C4-2B (cell line): ENCODE measurements around the gene CWF19L2.

ENCODE experiments used
- H3K27ac ChIP-seq: fragments of 450-650 bp; 2 replicates; pipeline ENCODE4 v1.5.1; 2017
- ZFX ChIP-seq: fragments of 450-650 bp; IDR thresholded peaks from 2 replicates; pipeline ENCODE4 v1.6.1; 2017
- TF ChIP-seq, protein P1 (sequence below): fragments of 450-650 bp; conservative IDR thresholded peaks from 2 replicates; pipeline ENCODE4 v1.5.1; 2017; ENCODE audit warnings: mild to moderate bottlenecking

CWF19L2 gene

DNA sequence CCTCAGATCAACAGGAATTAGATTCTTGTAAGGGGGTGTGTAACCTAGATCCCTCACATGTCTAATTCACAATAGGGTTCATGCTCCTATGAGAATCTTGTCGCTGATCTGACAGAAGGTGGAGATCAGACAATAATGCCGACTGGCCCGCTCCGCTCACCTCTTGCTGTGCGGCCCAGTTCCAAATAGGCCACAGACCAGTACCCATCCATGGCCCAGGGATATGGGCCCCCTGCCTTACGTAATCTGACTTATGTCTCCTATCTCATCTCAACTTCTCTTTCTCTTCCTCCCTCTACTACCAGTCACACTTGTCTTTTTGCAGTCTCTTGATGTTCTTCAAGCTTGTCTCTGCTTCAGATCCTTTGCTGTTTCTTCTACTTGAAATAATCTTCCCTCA, 70.0 kb downstream of the CWF19L2 start:
- H3K27ac ChIP-seq, result no peak overlapping the region
- no peak for TF ChIP-seq ZFX
- TF ChIP-seq, protein P1, sequence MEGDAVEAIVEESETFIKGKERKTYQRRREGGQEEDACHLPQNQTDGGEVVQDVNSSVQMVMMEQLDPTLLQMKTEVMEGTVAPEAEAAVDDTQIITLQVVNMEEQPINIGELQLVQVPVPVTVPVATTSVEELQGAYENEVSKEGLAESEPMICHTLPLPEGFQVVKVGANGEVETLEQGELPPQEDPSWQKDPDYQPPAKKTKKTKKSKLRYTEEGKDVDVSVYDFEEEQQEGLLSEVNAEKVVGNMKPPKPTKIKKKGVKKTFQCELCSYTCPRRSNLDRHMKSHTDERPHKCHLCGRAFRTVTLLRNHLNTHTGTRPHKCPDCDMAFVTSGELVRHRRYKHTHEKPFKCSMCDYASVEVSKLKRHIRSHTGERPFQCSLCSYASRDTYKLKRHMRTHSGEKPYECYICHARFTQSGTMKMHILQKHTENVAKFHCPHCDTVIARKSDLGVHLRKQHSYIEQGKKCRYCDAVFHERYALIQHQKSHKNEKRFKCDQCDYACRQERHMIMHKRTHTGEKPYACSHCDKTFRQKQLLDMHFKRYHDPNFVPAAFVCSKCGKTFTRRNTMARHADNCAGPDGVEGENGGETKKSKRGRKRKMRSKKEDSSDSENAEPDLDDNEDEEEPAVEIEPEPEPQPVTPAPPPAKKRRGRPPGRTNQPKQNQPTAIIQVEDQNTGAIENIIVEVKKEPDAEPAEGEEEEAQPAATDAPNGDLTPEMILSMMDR, result no peak

DNA sequence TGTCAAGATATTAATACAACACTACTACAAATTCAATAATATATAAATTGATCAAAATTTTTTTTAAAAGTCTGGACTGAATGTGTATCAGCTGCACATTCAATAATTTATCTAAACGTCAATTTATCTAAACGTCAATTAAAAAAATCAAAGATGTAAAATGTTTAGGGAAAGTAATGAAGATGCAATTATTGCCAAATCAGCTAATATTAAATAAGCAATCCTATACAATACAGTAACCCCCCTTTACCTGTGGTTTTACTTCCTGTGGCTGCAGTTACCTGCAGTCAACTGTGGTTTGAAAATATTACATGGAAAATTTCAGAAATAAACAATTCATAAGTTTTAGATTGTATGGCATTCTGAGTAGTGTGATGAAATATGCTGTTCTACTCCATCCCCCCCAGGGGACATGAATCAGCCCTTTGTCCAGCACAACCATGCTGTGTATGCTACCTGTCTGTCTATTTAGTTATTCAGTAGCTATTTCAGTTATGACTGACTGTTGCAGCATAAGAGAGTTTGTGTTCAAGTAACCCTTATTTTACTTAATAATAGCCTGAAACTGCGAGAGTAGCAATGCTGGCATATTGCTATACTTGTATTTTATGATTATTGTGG, 72.2 kb downstream of the CWF19L2 start:
- H3K27ac ChIP-seq, result no peak overlapping the region
- TF ChIP-seq, protein P1, result no peak
- no peak for TF ChIP-seq ZFX

DNA sequence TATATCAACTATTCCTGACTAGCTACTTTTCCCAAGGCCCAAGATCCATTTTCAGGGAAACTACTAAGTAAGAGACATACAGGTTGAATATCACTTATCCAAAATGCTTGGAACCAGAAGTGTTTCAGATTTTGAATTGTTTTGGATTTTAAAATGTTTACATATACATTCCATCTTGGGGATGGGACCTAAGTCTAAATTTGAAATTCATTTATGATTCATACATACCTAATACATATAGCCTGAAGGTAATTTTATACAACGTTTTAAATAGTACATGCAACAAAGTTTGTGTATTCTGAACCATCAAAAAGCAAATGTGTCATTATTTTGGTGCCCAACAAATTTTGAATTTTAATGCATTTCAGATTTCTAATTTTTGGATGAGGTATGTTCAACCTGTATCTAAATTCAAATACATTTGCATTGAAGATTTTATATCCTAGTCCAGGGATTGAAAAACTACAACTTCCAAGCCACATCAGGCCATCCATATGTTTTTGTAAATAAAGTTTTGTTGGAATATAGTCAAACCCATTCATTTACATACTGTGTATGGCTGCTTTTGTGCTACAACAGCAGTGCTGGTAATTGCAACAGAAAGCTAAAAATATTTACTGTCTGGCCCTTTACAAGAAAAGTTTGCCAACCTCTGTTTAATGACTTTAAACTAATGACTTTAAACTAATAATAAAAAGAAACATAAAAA, 73.3 kb downstream of the CWF19L2 start:
- TF ChIP-seq, protein P1, result no peak
- no peak for TF ChIP-seq ZFX
- H3K27ac ChIP-seq, result no peak overlapping the region

DNA sequence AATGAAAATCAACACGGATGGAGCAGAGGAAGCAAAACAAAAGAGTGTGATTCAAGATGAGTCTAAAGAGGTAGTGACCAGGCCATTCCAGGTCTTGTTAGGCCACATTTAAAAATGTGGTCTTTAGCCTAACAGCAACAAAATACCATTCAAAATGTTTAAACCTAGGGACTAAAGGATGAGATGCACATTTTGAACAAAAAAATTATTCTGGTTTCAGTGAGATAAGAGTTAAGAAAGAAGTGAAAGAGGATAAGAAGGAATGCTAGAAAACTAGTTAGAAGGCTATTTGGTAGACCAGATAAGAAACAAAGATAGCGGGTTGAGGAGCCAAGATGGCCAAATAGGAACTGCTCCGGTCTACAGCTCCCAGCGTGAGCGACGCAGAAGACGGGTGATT, 85.2 kb downstream of the CWF19L2 start:
- TF ChIP-seq, protein P1, result no peak
- TF ChIP-seq ZFX, result no peak
- no peak overlapping the region for H3K27ac ChIP-seq

DNA sequence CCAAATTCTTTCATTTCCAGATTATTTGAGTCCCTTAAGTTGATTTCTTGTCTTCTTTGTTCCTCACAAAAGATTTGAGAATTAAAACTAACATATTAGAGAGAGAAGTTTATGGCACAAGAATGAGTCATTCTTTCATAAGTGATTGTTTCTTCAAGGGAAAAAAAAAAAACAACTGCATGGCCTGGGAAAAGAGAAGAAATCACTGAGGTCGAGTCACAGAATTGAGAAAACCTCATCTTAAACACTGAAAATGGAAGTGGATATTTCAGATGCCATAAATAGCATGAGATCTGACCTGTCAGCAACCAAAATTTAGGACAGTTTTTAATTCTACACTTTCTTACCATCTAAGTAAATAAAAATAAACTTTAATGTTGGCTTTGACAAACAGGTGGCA, 87.2 kb downstream of the CWF19L2 start:
- TF ChIP-seq, protein P1, result no peak
- TF ChIP-seq ZFX, result no peak
- H3K27ac ChIP-seq, result no peak overlapping the region

DNA sequence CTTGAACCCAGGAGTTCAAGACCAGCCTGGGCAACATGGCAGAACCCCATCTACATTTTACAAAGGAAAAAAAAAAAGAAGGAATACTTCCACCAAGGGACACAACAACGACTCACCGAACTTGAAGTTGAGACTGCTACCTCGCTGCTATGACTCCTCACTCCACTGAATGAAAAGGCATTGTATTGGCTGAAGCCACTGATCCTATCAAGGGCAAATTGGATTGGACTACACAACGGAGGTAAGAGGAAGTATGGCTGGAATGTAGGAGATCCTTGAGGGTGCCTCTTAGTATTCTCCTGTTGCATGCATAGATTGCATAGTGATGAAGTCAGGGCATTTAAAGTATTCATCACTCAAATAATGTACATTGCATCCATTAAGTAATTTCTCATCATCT, 97.9 kb downstream of the CWF19L2 start:
- TF ChIP-seq, protein P1, result no peak
- TF ChIP-seq ZFX, result no peak
- no peak overlapping the region for H3K27ac ChIP-seq

DNA sequence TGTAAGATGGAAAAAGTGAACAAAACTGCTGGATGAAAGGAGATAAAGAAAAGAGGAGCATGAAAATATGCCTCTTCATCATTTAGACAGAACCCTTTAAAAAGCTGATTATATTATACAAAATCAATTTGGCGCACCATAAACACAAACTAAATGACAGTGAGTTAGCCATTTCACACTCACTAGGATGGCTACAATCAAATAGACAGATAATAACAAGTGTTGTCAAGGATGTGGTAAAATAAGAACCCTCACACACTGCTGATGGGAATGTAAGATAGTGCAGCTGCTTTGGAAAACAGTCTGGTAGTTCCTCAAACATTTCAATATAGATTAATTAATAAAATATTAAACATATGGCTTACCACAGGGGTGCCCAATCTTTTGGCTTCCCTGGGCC, 99.7 kb downstream of the CWF19L2 start:
- H3K27ac ChIP-seq, result no peak overlapping the region
- no peak for TF ChIP-seq ZFX
- TF ChIP-seq, protein P1, result no peak
